ENCODE data around the gene ESPN.

ESPN gene

GRCh38 chr1:6471086-6471969 is 46.8 kb downstream of the ESPN start:
- no peak overlapping the region for H3K27ac ChIP-seq (ENCODE audit: low read depth, low read length)
- no peaks in the 10 kb centered on the region for H3K36me3 ChIP-seq (ENCODE audit: insufficient read depth, low read length)
- H3K9ac ChIP-seq (ENCODE audit: low read length): no peak overlapping the region

GRCh38 chr1:6471970-6472368 is 47.4 kb downstream of the ESPN start:
- Histone ChIP-seq H3K9me3 (ENCODE audit: low read length) (no peaks in the 10 kb centered on the region), H3K9ac (ENCODE audit: low read length) (no peak overlapping the region), H3K27me3 (ENCODE audit: control insufficient read depth in 1 of 2, insufficient read depth in 2 of 2, low read length in 2 of 2) (peaks cover 0 to under 1% of the 10 kb centered on the region in 2 donors), H3K4me3 (ENCODE audit: low read depth in 1 of 2, low read length in 2 of 2) (no peak overlapping the region), H3K36me3 (ENCODE audit: insufficient read depth, low read length) (no peaks in the 10 kb centered on the region), H3K27ac (ENCODE audit: low read depth, low read length) (no peak overlapping the region), H3K4me1 (ENCODE audit: insufficient read depth, low read length) (no peaks in the 10 kb centered on the region)

More at GRCh38 chr1:6471086-6471969, 46.8 kb downstream of the ESPN start:
- Histone ChIP-seq H3K4me3 (ENCODE audit: low read depth in 1 of 2, low read length in 2 of 2) (no peak overlapping the region), H3K27me3 (ENCODE audit: control insufficient read depth in 1 of 2, insufficient read depth in 2 of 2, low read length in 2 of 2) (peaks cover 0 to 5% of the 10 kb centered on the region in 2 donors), H3K4me1 (ENCODE audit: insufficient read depth, low read length) (no peaks in the 10 kb centered on the region), H3K9me3 (ENCODE audit: low read length) (no peaks in the 10 kb centered on the region)

GRCh38 chr1:6472391-6472790 is 47.8 kb downstream of the ESPN start:
- no peaks in the 10 kb centered on the region for H3K9me3 ChIP-seq (ENCODE audit: low read length)
- no peaks in the 10 kb centered on the region for H3K4me1 ChIP-seq (ENCODE audit: insufficient read depth, low read length)
- no peak overlapping the region for H3K9ac ChIP-seq (ENCODE audit: low read length)
- H3K36me3 ChIP-seq (ENCODE audit: insufficient read depth, low read length): no peaks in the 10 kb centered on the region
- H3K4me3 ChIP-seq (ENCODE audit: low read depth in 1 of 2, low read length in 2 of 2): no peak overlapping the region
- no peaks in the 10 kb centered on the region for H3K27me3 ChIP-seq (ENCODE audit: control insufficient read depth in 1 of 2, insufficient read depth in 2 of 2, low read length in 2 of 2)
- H3K27ac ChIP-seq (ENCODE audit: low read depth, low read length): no peak overlapping the region

- Histone ChIP-seq H3K27ac (ENCODE audit: low read depth, low read length) (no peak overlapping the region), H3K36me3 (ENCODE audit: insufficient read depth, low read length) (no peaks in the 10 kb centered on the region), H3K9me3 (ENCODE audit: low read length) (no peaks in the 10 kb centered on the region), H3K4me3 (ENCODE audit: low read depth in 1 of 2, low read length in 2 of 2) (no peak overlapping the region), H3K4me1 (ENCODE audit: insufficient read depth, low read length) (no peaks in the 10 kb centered on the region), H3K9ac (ENCODE audit: low read length) (no peak overlapping the region), H3K27me3 (ENCODE audit: control insufficient read depth in 1 of 2, insufficient read depth in 2 of 2, low read length in 2 of 2) (no peaks in the 10 kb centered on the region)
Measured at GRCh38 chr1:6473156-6473555, 48.6 kb downstream of the ESPN start.

GRCh38 chr1:6473974-6474814 is 49.6 kb downstream of the ESPN start:
- Histone ChIP-seq H3K27me3 (ENCODE audit: control insufficient read depth in 1 of 2, insufficient read depth in 2 of 2, low read length in 2 of 2) (no peaks in the 10 kb centered on the region), H3K27ac (ENCODE audit: low read depth, low read length) (no peak overlapping the region), H3K9me3 (ENCODE audit: low read length) (no peaks in the 10 kb centered on the region), H3K36me3 (ENCODE audit: insufficient read depth, low read length) (no peaks in the 10 kb centered on the region), H3K9ac (ENCODE audit: low read length) (no peak overlapping the region), H3K4me1 (ENCODE audit: insufficient read depth, low read length) (no peaks in the 10 kb centered on the region), H3K4me3 (ENCODE audit: low read depth in 1 of 2, low read length in 2 of 2) (no peak overlapping the region)

- Histone ChIP-seq H3K36me3 (ENCODE audit: insufficient read depth, low read length) (no peaks in the 10 kb centered on the region), H3K4me3 (ENCODE audit: low read depth in 1 of 2, low read length in 2 of 2) (no peak overlapping the region), H3K27ac (ENCODE audit: low read depth, low read length) (no peak overlapping the region), H3K9ac (ENCODE audit: low read length) (no peak overlapping the region), H3K27me3 (ENCODE audit: control insufficient read depth in 1 of 2, insufficient read depth in 2 of 2, low read length in 2 of 2) (no peaks in the 10 kb centered on the region), H3K4me1 (ENCODE audit: insufficient read depth, low read length) (no peaks in the 10 kb centered on the region), H3K9me3 (ENCODE audit: low read length) (no peaks in the 10 kb centered on the region)
Measured at GRCh38 chr1:6474815-6475282, 50.3 kb downstream of the ESPN start.

- no peaks in the 10 kb centered on the region for H3K9me3 ChIP-seq (ENCODE audit: low read length)
- no peak overlapping the region for H3K27ac ChIP-seq (ENCODE audit: low read depth, low read length)
- no peak overlapping the region for H3K4me3 ChIP-seq (ENCODE audit: low read depth in 1 of 2, low read length in 2 of 2)
- H3K27me3 ChIP-seq (ENCODE audit: control insufficient read depth in 1 of 2, insufficient read depth in 2 of 2, low read length in 2 of 2): no peaks in the 10 kb centered on the region
- H3K4me1 ChIP-seq (ENCODE audit: insufficient read depth, low read length): no peaks in the 10 kb centered on the region
- no peak overlapping the region for H3K9ac ChIP-seq (ENCODE audit: low read length)
- H3K36me3 ChIP-seq (ENCODE audit: insufficient read depth, low read length): no peaks in the 10 kb centered on the region
Measured at GRCh38 chr1:6475381-6476133, 51.0 kb downstream of the ESPN start.

GRCh38 chr1:6476483-6476882 is 51.9 kb downstream of the ESPN start:
- no peaks in the 10 kb centered on the region for H3K4me1 ChIP-seq (ENCODE audit: insufficient read depth, low read length)
- no peak overlapping the region for H3K27ac ChIP-seq (ENCODE audit: low read depth, low read length)
- no peaks in the 10 kb centered on the region for H3K27me3 ChIP-seq (ENCODE audit: control insufficient read depth in 1 of 2, insufficient read depth in 2 of 2, low read length in 2 of 2)
- no peaks in the 10 kb centered on the region for H3K9me3 ChIP-seq (ENCODE audit: low read length)
- no peak overlapping the region for H3K4me3 ChIP-seq (ENCODE audit: low read depth in 1 of 2, low read length in 2 of 2)
- no peak overlapping the region for H3K9ac ChIP-seq (ENCODE audit: low read length)
- no peaks in the 10 kb centered on the region for H3K36me3 ChIP-seq (ENCODE audit: insufficient read depth, low read length)

GRCh38 chr1:6477039-6477820 is 52.7 kb downstream of the ESPN start:
- Histone ChIP-seq H3K27me3 (ENCODE audit: control insufficient read depth in 1 of 2, insufficient read depth in 2 of 2, low read length in 2 of 2) (no peaks in the 10 kb centered on the region), H3K4me3 (ENCODE audit: low read depth in 1 of 2, low read length in 2 of 2) (no peak overlapping the region), H3K9me3 (ENCODE audit: low read length) (no peaks in the 10 kb centered on the region), H3K9ac (ENCODE audit: low read length) (no peak overlapping the region), H3K4me1 (ENCODE audit: insufficient read depth, low read length) (no peaks in the 10 kb centered on the region), H3K27ac (ENCODE audit: low read depth, low read length) (no peak overlapping the region), H3K36me3 (ENCODE audit: insufficient read depth, low read length) (no peaks in the 10 kb centered on the region)

GRCh38 chr1:6481820-6482219 is 57.2 kb downstream of the ESPN start:
- Histone ChIP-seq H3K36me3 (ENCODE audit: insufficient read depth, low read length) (no peaks in the 10 kb centered on the region), H3K9me3 (ENCODE audit: low read length) (no peaks in the 10 kb centered on the region), H3K4me3 (ENCODE audit: low read depth in 1 of 2, low read length in 2 of 2) (no peak overlapping the region), H3K4me1 (ENCODE audit: insufficient read depth, low read length) (peaks cover 10% of the 10 kb centered on the region), H3K9ac (ENCODE audit: low read length) (no peak overlapping the region), H3K27me3 (ENCODE audit: control insufficient read depth in 1 of 2, insufficient read depth in 2 of 2, low read length in 2 of 2) (peaks cover 8 to 27% of the 10 kb centered on the region in 2 donors), H3K27ac (ENCODE audit: low read depth, low read length) (no peak overlapping the region)
